ENCODE results near the gene DFFA. TPM values are rescaled to one million over a fixed set of nuclear protein-coding genes. Genes with fewer than 3 reads are reported as not detected.

DFFA gene
- total RNA-seq, 1 donor from 2014 or later = 54.7 TPM

Other genes with a start within 250 kb of the DFFA start
- 131 and 142 TPM in 2 replicates for gene PGD, start 73.5 kb downstream of the DFFA start, total RNA-seq
- 22.1 and 23.4 TPM in 2 replicates for gene CENPS, start 42.1 kb downstream of the DFFA start, total RNA-seq
- gene CORT, start 22.5 kb downstream of the DFFA start, total RNA-seq = 0.36 and 0.37 TPM in 2 replicates
- 22.7 and 23.5 TPM in 2 replicates for gene PEX14, start 2.4 kb upstream of the DFFA start, total RNA-seq